DOHH2 (cell line): ENCODE results near the gene PEG3.

Experiments used
- CTCF ChIP-seq: fragments of 200-600 bp; sonication (generic); IDR thresholded peaks from one replicate; pipeline ENCODE4 v1.5.1; 2014; ENCODE audit warnings: antibody characterized with exemption, mild to moderate bottlenecking, low read depth, low read length; ENCODE audit not compliant: poor library complexity, severe bottlenecking
- EZH2phosphoT487 ChIP-seq: fragments of 200-600 bp; sonication (generic); IDR thresholded peaks from 2 replicates; pipeline ENCODE4 v1.6.1; 2017; ENCODE audit warnings: borderline replicate concordance, mild to moderate bottlenecking, antibody characterized with exemption, low read length, moderate library complexity, mixed read lengths

- TF ChIP-seq CTCF (no peak), EZH2phosphoT487 (no peak)
Observed at GRCh38 chr19:56832352-56832928, 8.1 kb downstream of the PEG3 start.
